Umbilical cord (tissue), 2 donors: Measurements from ENCODE around the gene DSCAML1. TPM values are rescaled to one million over a fixed set of nuclear protein-coding genes. Genes with fewer than 3 reads are reported as not detected.
A peak's percentile ranks its signal among the peaks of the same experiment; 100 is the strongest.

ENCODE experiments used
- DNase-seq: peaks from one replicate; pipeline ENCODE4 v3.0.0-alpha.2; 2015; ENCODE audit warnings: low spot score
- total RNA-seq: library from RNA; depleted of rRNA; stranded (reverse); fragments of >200 nt; gene quantifications from one replicate; pipeline ENCODE4 v1.2.3, GENCODE V29; 2014; ENCODE audit warnings: low replicate concordance; ENCODE audit not compliant: insufficient read depth

Gene DSCAML1
- total RNA-seq, 1 donor from 2014 or later = 1.4 TPM

GRCh38 chr11:117831661-117832415, 34.8 kb upstream of the DSCAML1 start:
- DNase-seq = no peak

- no peak for DNase-seq
Observed at GRCh38 chr11:117830674-117831351, 33.8 kb upstream of the DSCAML1 start.

GRCh38 chr11:117830072-117830471, 33.1 kb upstream of the DSCAML1 start:
- no peak for DNase-seq

GRCh38 chr11:117829369-117829725, 32.3 kb upstream of the DSCAML1 start:
- no peak for DNase-seq

GRCh38 chr11:117828611-117829368, 31.8 kb upstream of the DSCAML1 start:
- DNase-seq = peak; percentile 79

GRCh38 chr11:117827521-117828511, 30.8 kb upstream of the DSCAML1 start:
- no peak for DNase-seq

- no peak for DNase-seq
Observed at GRCh38 chr11:117826832-117827231, 29.8 kb upstream of the DSCAML1 start.

- DNase-seq = no peak
Observed at GRCh38 chr11:117826190-117826570, 29.2 kb upstream of the DSCAML1 start.

- DNase-seq = no peak
Observed at GRCh38 chr11:117825538-117826189, 28.6 kb upstream of the DSCAML1 start.

- DNase-seq = no peak
Observed at GRCh38 chr11:117824571-117825537, 27.8 kb upstream of the DSCAML1 start, which contains the start of gene FXYD2. Gene FXYD2, minus strand, starts transcription at chr11:117824744. Its CDS starts 66 bp downstream, at chr11:117824678.

GRCh38 chr11:117823946-117824420, 27.0 kb upstream of the DSCAML1 start:
- peak; percentile 65 for DNase-seq

GRCh38 chr11:117823294-117823945, 26.4 kb upstream of the DSCAML1 start:
- DNase-seq = no peak

GRCh38 chr11:117822074-117823033, 25.3 kb upstream of the DSCAML1 start:
- no peak for DNase-seq

GRCh38 chr11:117821431-117821830, 24.4 kb upstream of the DSCAML1 start:
- no peak for DNase-seq

GRCh38 chr11:117820516-117820915, 23.5 kb upstream of the DSCAML1 start:
- no peak for DNase-seq

GRCh38 chr11:117820071-117820470, 23.1 kb upstream of the DSCAML1 start:
- DNase-seq = no peak
